ENCODE results near the gene TAMALIN.
A peak's percentile ranks its signal among the peaks of the same experiment; 100 is the strongest.

TAMALIN gene

DNA sequence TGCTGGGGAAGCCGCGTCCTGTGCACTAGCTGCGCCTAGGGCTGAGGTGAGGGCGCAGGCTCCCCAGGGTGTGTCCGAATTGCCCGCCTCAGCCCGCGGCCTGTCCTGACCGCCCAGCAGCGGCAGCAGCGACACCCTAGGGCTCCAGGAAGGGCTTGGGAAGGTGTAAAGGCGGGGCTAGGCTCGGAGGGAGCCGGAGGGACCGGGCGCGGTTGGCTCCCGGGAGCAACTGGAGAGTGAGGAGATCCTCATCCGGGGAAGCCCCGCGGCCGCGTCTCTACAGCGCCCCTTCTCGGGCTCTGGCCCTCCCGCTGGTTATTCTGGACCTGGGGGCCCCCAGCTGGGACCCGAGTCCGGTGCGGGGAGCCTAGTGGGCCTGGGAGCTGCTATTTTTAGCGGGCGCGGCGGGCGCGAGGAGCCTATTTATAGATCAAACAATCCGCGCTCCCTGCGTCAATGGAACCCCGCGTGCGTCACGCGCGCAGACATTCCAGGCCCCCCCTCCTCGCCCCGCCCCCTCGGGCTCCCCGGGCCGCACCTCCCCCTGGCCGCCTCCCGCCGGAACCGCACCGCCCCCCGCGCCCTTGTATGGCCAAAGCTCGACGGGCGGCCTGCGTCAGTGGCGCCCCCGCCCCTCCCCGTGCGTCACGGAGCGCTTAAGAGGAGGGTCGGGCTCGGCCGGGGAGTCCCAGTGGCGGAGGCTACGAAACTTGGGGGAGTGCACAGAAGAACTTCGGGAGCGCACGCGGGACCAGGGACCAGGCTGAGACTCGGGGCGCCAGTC lies 44.2 kb downstream of the TAMALIN start, which contains the start of gene NR4A1:
Gene NR4A1, plus strand, starts transcription at position 685 of the 784 bp plus-strand sequence. CDS start 2,887 bp downstream, outside the sequence.
- peak within 1 kb of the TSS; percentile 79 for H3K4me3 ChIP-seq (ENCODE audit: low read depth, low read length)
- TF ChIP-seq, protein P1, sequence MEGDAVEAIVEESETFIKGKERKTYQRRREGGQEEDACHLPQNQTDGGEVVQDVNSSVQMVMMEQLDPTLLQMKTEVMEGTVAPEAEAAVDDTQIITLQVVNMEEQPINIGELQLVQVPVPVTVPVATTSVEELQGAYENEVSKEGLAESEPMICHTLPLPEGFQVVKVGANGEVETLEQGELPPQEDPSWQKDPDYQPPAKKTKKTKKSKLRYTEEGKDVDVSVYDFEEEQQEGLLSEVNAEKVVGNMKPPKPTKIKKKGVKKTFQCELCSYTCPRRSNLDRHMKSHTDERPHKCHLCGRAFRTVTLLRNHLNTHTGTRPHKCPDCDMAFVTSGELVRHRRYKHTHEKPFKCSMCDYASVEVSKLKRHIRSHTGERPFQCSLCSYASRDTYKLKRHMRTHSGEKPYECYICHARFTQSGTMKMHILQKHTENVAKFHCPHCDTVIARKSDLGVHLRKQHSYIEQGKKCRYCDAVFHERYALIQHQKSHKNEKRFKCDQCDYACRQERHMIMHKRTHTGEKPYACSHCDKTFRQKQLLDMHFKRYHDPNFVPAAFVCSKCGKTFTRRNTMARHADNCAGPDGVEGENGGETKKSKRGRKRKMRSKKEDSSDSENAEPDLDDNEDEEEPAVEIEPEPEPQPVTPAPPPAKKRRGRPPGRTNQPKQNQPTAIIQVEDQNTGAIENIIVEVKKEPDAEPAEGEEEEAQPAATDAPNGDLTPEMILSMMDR (IDR thresholded peaks at IDR 0.05; ENCODE audit: borderline replicate concordance, insufficient read depth, low read depth, low read length) = 0 out of 2 replicates have a peak, but pooled peaks have one; percentile 16

DNA sequence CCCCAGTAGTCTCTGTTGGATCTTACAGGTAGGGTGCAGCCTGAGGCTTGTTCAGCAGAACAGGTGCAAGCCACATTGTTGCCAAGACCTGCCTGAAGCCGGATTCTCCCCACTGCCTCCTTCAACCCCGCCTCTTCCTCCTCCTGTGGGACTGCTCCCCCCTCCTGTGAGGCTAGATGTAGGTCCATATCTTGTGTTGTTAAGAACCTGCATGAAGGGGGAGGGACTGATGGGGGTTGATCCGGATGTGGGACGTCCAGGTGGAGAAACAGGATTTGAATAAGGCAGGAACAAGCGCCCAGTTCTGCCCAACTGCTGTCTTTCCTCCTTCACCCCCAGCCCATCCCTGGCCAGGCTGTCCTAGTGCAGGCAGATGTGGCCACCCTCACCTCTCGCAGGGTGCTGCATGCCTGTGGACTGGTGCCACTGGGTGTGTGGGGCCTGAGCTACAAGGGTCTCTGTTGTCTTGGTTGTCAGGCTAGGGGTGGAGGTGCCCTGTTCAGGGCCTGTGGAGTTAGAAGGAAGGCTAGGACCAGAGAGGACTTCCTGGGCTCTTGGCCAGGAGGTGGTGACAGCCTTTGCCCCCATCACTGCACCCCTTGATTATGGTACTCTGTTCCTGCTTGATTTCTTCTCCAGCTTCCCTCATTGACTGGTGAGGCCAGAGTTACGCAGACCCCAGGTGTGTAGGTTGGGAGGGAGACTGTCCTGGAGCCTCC lies 45.9 kb downstream of the TAMALIN start:
- TF ChIP-seq, protein P1 (IDR thresholded peaks at IDR 0.05; ENCODE audit: borderline replicate concordance, insufficient read depth, low read depth, low read length) = no peak
- no peak overlapping the region for H3K4me3 ChIP-seq (ENCODE audit: low read depth, low read length)

DNA sequence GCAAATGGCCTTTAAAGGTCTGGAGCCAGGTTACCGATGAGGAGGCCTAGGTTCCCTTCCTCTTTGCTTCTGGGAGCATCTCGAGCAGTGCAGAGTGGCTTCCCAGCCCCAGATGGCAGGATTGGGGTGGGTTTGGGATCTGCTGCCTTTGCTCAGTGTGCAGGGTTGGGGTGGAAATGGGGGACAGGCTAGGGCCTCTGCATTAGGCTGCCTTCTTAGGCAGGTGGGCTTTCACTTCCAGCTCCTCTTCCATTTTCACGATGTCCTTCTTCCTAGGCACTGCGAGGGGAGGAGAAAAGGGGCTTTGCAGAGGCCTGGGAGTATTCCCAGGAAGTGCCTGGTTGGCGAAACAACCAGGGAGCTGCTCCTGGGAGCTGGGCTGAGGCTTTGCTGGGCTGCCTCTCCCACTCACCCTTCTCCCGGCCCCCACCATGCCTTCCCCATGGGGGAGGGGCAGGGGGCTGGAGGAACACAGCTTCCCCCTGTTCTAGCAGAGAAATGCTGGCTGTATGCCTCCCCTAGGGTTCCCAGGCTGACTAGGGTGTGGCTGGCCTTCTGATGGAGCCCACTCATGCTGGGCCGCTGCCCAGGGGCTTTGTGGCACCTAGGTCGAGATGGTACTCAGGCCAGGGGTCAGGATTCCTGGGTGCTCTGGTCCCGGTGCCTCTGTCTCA lies 46.9 kb downstream of the TAMALIN start:
- no peak overlapping the region for H3K4me3 ChIP-seq (ENCODE audit: low read depth, low read length)

DNA sequence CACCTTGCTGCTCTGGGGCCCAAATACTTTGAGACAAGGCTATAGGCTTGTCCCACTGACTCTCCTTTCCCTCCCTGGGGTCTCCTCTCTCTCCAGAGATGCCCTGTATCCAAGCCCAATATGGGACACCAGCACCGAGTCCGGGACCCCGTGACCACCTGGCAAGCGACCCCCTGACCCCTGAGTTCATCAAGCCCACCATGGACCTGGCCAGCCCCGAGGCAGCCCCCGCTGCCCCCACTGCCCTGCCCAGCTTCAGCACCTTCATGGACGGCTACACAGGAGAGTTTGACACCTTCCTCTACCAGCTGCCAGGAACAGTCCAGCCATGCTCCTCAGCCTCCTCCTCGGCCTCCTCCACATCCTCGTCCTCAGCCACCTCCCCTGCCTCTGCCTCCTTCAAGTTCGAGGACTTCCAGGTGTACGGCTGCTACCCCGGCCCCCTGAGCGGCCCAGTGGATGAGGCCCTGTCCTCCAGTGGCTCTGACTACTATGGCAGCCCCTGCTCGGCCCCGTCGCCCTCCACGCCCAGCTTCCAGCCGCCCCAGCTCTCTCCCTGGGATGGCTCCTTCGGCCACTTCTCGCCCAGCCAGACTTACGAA lies 47.6 kb downstream of the TAMALIN start:
- no peak overlapping the region for H3K4me3 ChIP-seq (ENCODE audit: low read depth, low read length)
- TF ChIP-seq, protein P1 (IDR thresholded peaks at IDR 0.05; ENCODE audit: borderline replicate concordance, insufficient read depth, low read depth, low read length) = no peak

More for the DNA sequence above, 46.9 kb downstream of the TAMALIN start:
- TF ChIP-seq, protein P1 (IDR thresholded peaks at IDR 0.05; ENCODE audit: borderline replicate concordance, insufficient read depth, low read depth, low read length) = no peak

DNA sequence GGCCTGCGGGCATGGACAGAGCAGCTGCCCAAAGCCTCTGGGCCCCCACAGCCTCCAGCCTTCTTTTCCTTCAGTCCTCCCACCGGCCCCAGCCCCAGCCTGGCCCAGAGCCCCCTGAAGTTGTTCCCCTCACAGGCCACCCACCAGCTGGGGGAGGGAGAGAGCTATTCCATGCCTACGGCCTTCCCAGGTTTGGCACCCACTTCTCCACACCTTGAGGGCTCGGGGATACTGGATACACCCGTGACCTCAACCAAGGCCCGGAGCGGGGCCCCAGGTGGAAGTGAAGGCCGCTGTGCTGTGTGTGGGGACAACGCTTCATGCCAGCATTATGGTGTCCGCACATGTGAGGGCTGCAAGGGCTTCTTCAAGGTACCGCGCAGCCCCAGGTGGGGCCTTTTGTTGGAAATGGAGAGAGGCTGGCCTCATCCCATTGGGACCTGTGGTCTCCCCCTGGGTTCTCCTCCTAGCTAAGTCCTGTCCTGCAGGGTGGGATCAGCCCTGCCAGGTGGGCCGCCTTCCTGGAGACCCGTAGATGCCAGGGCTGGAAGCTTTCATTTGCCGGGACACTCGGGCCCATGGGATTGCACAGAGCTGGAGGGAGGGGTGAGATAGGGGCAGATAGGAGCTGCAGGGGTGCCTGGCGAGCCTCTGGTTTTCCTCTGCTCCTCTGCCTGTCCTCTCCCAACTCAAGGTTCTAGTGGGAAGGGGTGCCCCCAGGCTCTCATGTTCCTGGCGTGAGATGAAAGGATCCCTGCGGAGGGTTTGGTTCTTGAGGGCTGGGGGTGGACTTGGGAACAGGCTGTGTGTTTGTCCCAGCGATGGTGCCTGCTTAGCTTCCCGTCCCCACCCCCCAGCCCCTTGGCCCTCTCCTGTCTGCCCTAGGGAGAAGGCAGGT lies 48.3 kb downstream of the TAMALIN start:
- TF ChIP-seq, protein P1 (IDR thresholded peaks at IDR 0.05; ENCODE audit: borderline replicate concordance, insufficient read depth, low read depth, low read length) = no peak
- H3K4me3 ChIP-seq (ENCODE audit: low read depth, low read length) = no peak overlapping the region
